ENCODE measurements around the gene EZH2. TPM values are rescaled to one million over a fixed set of nuclear protein-coding genes. Genes with fewer than 3 reads are reported as not detected.
A peak's percentile ranks its signal among the peaks of the same experiment; 100 is the strongest.

The EZH2 gene
- total RNA-seq, 2 experiments from 2014 or later = 45.5 to 72.2 TPM

- no peak for DNase-seq (ENCODE audit: low spot score)
- TF ChIP-seq EZH2phosphoT487 (IDR thresholded peaks at IDR 0.05; ENCODE audit: borderline replicate concordance, low read depth, low read length) = no peak
- peaks cover 78% of the 10 kb centered on the region for H3K36me3 ChIP-seq (ENCODE audit: insufficient read depth, low read length)
- no peaks in the 10 kb centered on the region for H4K20me1 ChIP-seq (ENCODE audit: insufficient read depth, low read length)
- CTCF ChIA-PET (ENCODE audit: unreplicated experiment) = no interaction called here
- no peak overlapping the region for H2AFZ ChIP-seq (ENCODE audit: low read length)
- H3K79me2 ChIP-seq (ENCODE audit: insufficient read depth, low read depth, low read length) = no peaks in the 10 kb centered on the region
- no peaks in the 10 kb centered on the region for H3K9me3 ChIP-seq (ENCODE audit: low read length)
- H3K27ac ChIP-seq (ENCODE audit: low read depth, low read length, poor library complexity, severe bottlenecking) = no peak overlapping the region
- no peaks in the 10 kb centered on the region for H3K4me1 ChIP-seq (ENCODE audit: insufficient read depth, low read length, poor library complexity, severe bottlenecking)
- H3K4me2 ChIP-seq (ENCODE audit: low read length) = no peak overlapping the region
- BruUV-seq (replicated peaks) = no TSS peak
- POLR2A ChIA-PET = interaction anchor here (0.6 to 1.4 kb wide), 6 partner anchors 11 to 163 kb away, joined by 3 to 5 read pairs (median 4); no protein-coding TSS in a partner anchor
- no peak overlapping the region for H3K4me3 ChIP-seq (ENCODE audit: low read depth, low read length, poor library complexity, severe bottlenecking)
- H3K9me2 ChIP-seq (ENCODE audit: insufficient read depth, low read length) = no peaks in the 10 kb centered on the region
- intact Hi-C loops (cut with micrococcal nuclease; ENCODE audit: unreplicated experiment) = no loop called here
Measured at GRCh38 chr7:148821422-148821821, 62.7 kb downstream of the EZH2 start.

DNA sequence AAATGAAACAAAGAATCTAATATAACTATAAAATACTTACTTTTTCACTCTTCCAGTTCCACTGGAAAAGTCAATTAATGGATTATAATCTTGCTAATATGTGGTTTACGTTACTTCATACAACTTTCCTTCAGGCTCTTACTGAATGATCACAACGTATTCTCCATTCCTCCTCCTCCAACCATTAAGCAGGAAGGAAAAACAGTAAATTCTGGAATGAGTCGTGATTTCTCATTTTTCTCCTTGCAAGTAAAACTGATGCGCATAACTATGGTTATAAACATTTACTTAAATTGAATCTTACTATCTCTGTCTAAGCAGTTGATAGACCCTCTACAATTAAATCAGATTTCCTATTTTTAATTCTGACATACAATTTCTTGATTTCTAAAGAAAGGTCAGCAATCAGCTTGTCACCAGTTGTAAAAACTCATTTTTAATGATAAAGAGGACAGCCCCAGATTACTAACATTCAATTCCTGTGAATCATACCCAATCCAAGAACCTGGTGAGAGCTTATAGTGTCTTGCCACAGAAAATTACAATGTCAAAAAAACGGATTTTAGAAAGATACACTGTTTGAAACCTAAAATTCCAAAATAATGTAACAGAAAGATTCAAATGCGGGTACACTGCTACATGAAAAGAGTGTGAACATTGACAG is 64.3 kb downstream of the EZH2 start:
- no peaks in the 10 kb centered on the region for H3K79me2 ChIP-seq (ENCODE audit: insufficient read depth, low read depth, low read length)
- no peaks in the 10 kb centered on the region for H3K9me2 ChIP-seq (ENCODE audit: insufficient read depth, low read length)
- ChIA-PET POLR2A (interaction anchor here (0.5 to 1.4 kb wide), 3 partner anchors 11 to 340 kb away, joined by 3 to 5 read pairs (median 3); no protein-coding TSS in a partner anchor), CTCF (ENCODE audit: unreplicated experiment) (no interaction called here)
- no peaks in the 10 kb centered on the region for H3K9me3 ChIP-seq (ENCODE audit: low read length)
- peaks cover 78% of the 10 kb centered on the region for H3K36me3 ChIP-seq (ENCODE audit: insufficient read depth, low read length)
- no peak overlapping the region for H3K27ac ChIP-seq (ENCODE audit: low read depth, low read length, poor library complexity, severe bottlenecking)
- intact Hi-C loops (cut with micrococcal nuclease; ENCODE audit: unreplicated experiment) = loop anchor here (5.0 kb wide), 1 partner anchor 142 kb away; no protein-coding TSS in a partner anchor
- peaks cover 9% of the 10 kb centered on the region for H3K4me1 ChIP-seq (ENCODE audit: insufficient read depth, low read length, poor library complexity, severe bottlenecking)
- peaks cover 2% of the 10 kb centered on the region; the same call in 1 of the 2 replicates for H4K20me1 ChIP-seq (ENCODE audit: insufficient read depth, low read length)
- TF ChIP-seq CTCF (conservative IDR thresholded peaks at IDR 0.05; ENCODE audit: low read length) (no peak), EZH2phosphoT487 (IDR thresholded peaks at IDR 0.05; ENCODE audit: borderline replicate concordance, low read depth, low read length) (no peak)
- no peak for DNase-seq (ENCODE audit: low spot score)
- no TSS peak for BruUV-seq (replicated peaks)
- H2AFZ ChIP-seq (ENCODE audit: low read length) = no peak overlapping the region
- no peak overlapping the region for H3K4me2 ChIP-seq (ENCODE audit: low read length)
- no peak overlapping the region for H3K4me3 ChIP-seq (ENCODE audit: low read depth, low read length, poor library complexity, severe bottlenecking)

DNA sequence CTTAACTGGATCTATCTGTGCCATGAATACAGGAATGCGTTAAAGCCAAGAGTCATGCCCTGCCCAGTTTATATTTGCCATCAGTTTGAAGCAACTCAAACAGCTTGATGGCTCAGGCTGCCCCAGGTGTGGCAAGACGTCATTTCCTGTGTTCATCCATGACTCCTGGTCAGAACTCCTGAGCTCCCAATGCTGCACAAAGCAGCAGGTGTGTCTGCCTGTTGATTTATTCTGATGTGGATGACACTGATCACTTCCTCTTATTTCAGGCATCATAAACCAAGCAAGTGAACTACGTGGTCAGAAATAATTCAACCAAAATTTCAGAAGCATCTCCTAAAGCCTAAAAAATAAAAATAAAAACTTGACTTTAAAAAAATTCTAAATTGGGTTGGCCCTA is 68.5 kb downstream of the EZH2 start:
- H3K36me3 ChIP-seq (ENCODE audit: insufficient read depth, low read length) = peaks cover 99% of the 10 kb centered on the region
- intact Hi-C loops (cut with micrococcal nuclease; ENCODE audit: unreplicated experiment) = loop anchor here (5.0 kb wide), 1 partner anchor 147 kb away; no protein-coding TSS in a partner anchor
- POLR2A ChIA-PET = interaction anchor here (0.5 to 1.4 kb wide), 5 partner anchors 8 to 1617 kb away, joined by 3 to 4 read pairs (median 3); no protein-coding TSS in a partner anchor

More for the DNA sequence above, 68.5 kb downstream of the EZH2 start:
- Histone ChIP-seq H4K20me1 (ENCODE audit: insufficient read depth, low read length) (peaks cover 6% of the 10 kb centered on the region; the same call in 1 of the 2 replicates), H3K4me2 (ENCODE audit: low read length) (no peak overlapping the region), H3K9me3 (ENCODE audit: low read length) (no peaks in the 10 kb centered on the region), H3K79me2 (ENCODE audit: insufficient read depth, low read depth, low read length) (no peaks in the 10 kb centered on the region), H3K4me3 (ENCODE audit: low read depth, low read length, poor library complexity, severe bottlenecking) (no peak overlapping the region), H3K9me2 (ENCODE audit: insufficient read depth, low read length) (no peaks in the 10 kb centered on the region), H3K27ac (ENCODE audit: low read depth, low read length, poor library complexity, severe bottlenecking) (no peak overlapping the region), H3K4me1 (ENCODE audit: insufficient read depth, low read length, poor library complexity, severe bottlenecking) (peaks cover 14% of the 10 kb centered on the region), H2AFZ (ENCODE audit: low read length) (no peak overlapping the region)
- no peak for TF ChIP-seq EZH2phosphoT487 (IDR thresholded peaks at IDR 0.05; ENCODE audit: borderline replicate concordance, low read depth, low read length)
- TF ChIP-seq CTCF (conservative IDR thresholded peaks at IDR 0.05; ENCODE audit: low read length) = no peak
- CTCF ChIA-PET (ENCODE audit: unreplicated experiment) = no interaction called here
- BruUV-seq (replicated peaks) = no TSS peak
- peak; percentile 28 for DNase-seq (ENCODE audit: low spot score)

Measured in OCI-LY7 (cell line).